Heart left ventricle (tissue), 16 donors: ENCODE data around the gene SLC38A10. TPM values are rescaled to one million over a fixed set of nuclear protein-coding genes. Genes with fewer than 3 reads are reported as not detected.

Experiments
- ATAC-seq, 4 donors: fragments of 200-7000 bp; cut with Tn5 transposase; one replicate each; pipeline ENCODE4 v1.9.1; 2020 to 2022; ENCODE audit warnings: moderate library complexity in 4 of 4, mild to moderate bottlenecking in 3 of 4, moderate number of reproducible peaks in 1 of 4
- DNase-seq, 5 donors: peaks; one replicate each; pipeline ENCODE4 v3.0.0-alpha.2; 2020
- H3K27ac ChIP-seq, 12 donors: fragments of 200-600 bp; sonication (generic) in 4 of 12; one replicate each; pipeline versions ENCODE4 v1.5.0 to v1.8.0; 2016 to 2022; ENCODE audit warnings: mild to moderate bottlenecking in 2 of 12
- H3K27me3 ChIP-seq, 9 donors: fragments of 200-600 bp; sonication (generic) in 2 of 9; one replicate each; pipeline versions ENCODE4 v1.5.1 to v1.8.0; 2016 to 2022; ENCODE audit warnings: mild to moderate bottlenecking in 3 of 9
- H3K36me3 ChIP-seq, 9 donors: fragments of 200-600 bp; sonication (generic) in 2 of 9; one replicate each; pipeline versions ENCODE4 v1.5.0 to v1.8.0; 2018 to 2022; ENCODE audit warnings: mild to moderate bottlenecking in 2 of 9
- H3K4me1 ChIP-seq, 12 donors: fragments of 200-600 bp; sonication (generic) in 4 of 12; one replicate each; pipeline versions ENCODE4 v1.5.0 to v1.8.0; 2016 to 2022; ENCODE audit warnings: mild to moderate bottlenecking in 3 of 12
- H3K4me3 ChIP-seq, 12 donors: fragments of 200-600 bp; sonication (generic) in 4 of 12; one replicate each; pipeline versions ENCODE4 v1.5.0 to v1.8.0; 2017 to 2022; ENCODE audit warnings: mild to moderate bottlenecking in 9 of 12, moderate library complexity in 4 of 12
- H3K9me3 ChIP-seq, 12 donors: fragments of 200-600 bp; sonication (generic) in 4 of 12; one replicate each; pipeline versions ENCODE4 v1.5.0 to v1.8.0; 2016 to 2022; ENCODE audit warnings: mild to moderate bottlenecking in 1 of 12
- POLR2A ChIP-seq, 2 donors: fragments of 450-650 bp; IDR thresholded peaks; one replicate each; pipeline ENCODE4 v1.6.1; 2017; ENCODE audit warnings: antibody characterized with exemption in 2 of 2, mild to moderate bottlenecking in 2 of 2, moderate library complexity in 2 of 2
- WGBS, 4 donors: extraction: QIAGEN DNeasy Blood & Tissue Kit in 2 of 4; methylation state at CpG; one replicate each; pipeline versions ENCODE4 v1.1.5 to v1.1.7; 2013 to 2018; 5-methylcytosine and 5-hydroxymethylcytosine counted together
- intact Hi-C, 10 donors: fragments of 100-400 bp; cut with DNase I; formaldehyde crosslinking; loops; one replicate each; pipeline versions ENCODE4 v1.11.1 to v1.14.2; 2022
- polyA plus RNA-seq, 2 donors: library from polyadenylated mRNA; stranded (reverse); fragments of 200-250 nt; gene quantifications; one replicate each; pipeline ENCODE4 v1.2.3, GENCODE V29; 2013
- total RNA-seq, 9 donors: library from RNA; depleted of rRNA in 2 of 9; stranded (reverse); fragments of >200 nt in 2 of 9; fragmentation: NEBNext Ultra II Directional in 3 of 9; extraction: Animal tissue kit (Norgen Biotek cat#: 25700) in 3 of 9; gene quantifications; one replicate each; pipeline versions ENCODE4 v1.1.0 to v1.2.4, GENCODE V29; 2016 to 2023
- TF ChIP-seq, protein P1 (sequence below), 12 donors: fragments of 200-600 bp; sonication (generic) in 4 of 12; IDR thresholded peaks; one replicate each; pipeline versions ENCODE4 v1.5.0 to v1.8.0; 2018 to 2022; ENCODE audit warnings: antibody characterized with exemption in 12 of 12, mild to moderate bottlenecking in 5 of 12
- donor health status: ischemic (EF 13 %, LVEDD 7.1; RV severe dilation, severe dysfunction).
- donor health status: healthy with polysubstance abuse.
- donor health status: DM: no; HTN: yes; CAD: no.
- donor health status: DM: no; HTN: no; CAD: no.
- donor health status: ischemic (EF 25% LVEDD 6.9; RV normal size, moderate dysfunction).
- donor health status: ischemic (EF 25% LVEDD 5.7; RV mildly dilated, moderate dysfunction).
- donor health status: healthy.
- donor health status: DM: yes; HTN: yes; CAD: no.
- donor health status: ischemic (EF 35%, LVEDD 5.7; RV mildly dilated, moderate dysfunction).
- donor health status: nonischemic (EF 11% LVEDD 7.7; RV severe dilation, severe dysfunction).
- donor health status: DM: yes; HTN: yes; CAD: no.
- donor health status: PGD.
- donor health status: ischemic (EF 29% LVEDD 5.4; RV normal size, mild dysfunction).
- donor health status: nonischemic (EF 23%, LVEDD 6.1; RV moderate dilation, normal function).

The SLC38A10 gene
- total and polyA plus RNA-seq, 11 donors, result 27.4 to 67.7 (median 46.7) TPM

DNA sequence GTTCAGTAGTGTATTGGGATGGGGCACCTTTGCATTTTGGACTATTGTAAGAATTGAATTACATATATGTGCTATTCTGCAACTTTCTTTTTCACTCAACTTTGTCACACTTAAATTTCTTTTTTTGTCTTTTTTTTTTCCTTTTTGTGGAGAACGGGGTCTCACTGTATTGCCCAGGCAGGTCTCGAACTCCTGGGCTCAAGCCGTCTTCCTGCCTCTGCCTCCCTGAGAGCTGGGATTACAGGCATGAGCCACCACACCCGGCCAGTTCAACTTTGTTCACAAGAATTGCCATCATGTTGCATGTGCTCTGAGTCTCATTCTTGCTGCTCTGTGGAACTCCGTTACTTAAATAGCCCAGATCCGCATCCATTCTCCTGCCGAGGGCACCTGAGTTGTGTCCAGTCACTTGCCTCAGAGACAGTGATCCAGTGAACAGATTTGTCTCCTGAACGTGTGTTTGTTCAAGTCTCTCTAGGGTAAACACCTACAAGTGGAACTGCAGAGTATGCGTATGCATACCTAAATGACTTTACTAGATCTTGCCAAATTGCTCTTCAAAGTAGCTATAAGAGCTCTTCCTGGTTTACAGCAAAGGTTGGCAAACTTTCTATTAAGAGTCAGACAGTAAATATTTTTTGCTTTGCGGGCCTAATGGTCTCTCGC lies 3.4 kb upstream of the SLC38A10 start:
- no peak for DNase-seq
- Histone ChIP-seq H3K4me3 (no peak overlapping the region), H3K27me3 (no peaks in the 10 kb centered on the region), H3K9me3 (no peaks in the 10 kb centered on the region), H3K36me3 (no peaks in the 10 kb centered on the region), H3K4me1 (peaks cover 6 to 33% (median 16%) of the 10 kb centered on the region in 12 donors), H3K27ac (no peak overlapping the region)
- ATAC-seq, result no peak
- 90 to 94% (median 91%) methylated on average over 11 of the region's 11 CpGs for WGBS, 4 donors
- TF ChIP-seq, protein P1, sequence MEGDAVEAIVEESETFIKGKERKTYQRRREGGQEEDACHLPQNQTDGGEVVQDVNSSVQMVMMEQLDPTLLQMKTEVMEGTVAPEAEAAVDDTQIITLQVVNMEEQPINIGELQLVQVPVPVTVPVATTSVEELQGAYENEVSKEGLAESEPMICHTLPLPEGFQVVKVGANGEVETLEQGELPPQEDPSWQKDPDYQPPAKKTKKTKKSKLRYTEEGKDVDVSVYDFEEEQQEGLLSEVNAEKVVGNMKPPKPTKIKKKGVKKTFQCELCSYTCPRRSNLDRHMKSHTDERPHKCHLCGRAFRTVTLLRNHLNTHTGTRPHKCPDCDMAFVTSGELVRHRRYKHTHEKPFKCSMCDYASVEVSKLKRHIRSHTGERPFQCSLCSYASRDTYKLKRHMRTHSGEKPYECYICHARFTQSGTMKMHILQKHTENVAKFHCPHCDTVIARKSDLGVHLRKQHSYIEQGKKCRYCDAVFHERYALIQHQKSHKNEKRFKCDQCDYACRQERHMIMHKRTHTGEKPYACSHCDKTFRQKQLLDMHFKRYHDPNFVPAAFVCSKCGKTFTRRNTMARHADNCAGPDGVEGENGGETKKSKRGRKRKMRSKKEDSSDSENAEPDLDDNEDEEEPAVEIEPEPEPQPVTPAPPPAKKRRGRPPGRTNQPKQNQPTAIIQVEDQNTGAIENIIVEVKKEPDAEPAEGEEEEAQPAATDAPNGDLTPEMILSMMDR (IDR thresholded peaks at IDR 0.05), result no peak
- TF ChIP-seq POLR2A (IDR thresholded peaks at IDR 0.05), result no peak
- intact Hi-C loops, result loop anchor here in 4 of 10 donors (5.0 to 10.0 kb wide), 4 partner anchors 96 to 186 kb away; partner anchors contain the start of gene BAHCC1 (in 2 of the 4)

DNA sequence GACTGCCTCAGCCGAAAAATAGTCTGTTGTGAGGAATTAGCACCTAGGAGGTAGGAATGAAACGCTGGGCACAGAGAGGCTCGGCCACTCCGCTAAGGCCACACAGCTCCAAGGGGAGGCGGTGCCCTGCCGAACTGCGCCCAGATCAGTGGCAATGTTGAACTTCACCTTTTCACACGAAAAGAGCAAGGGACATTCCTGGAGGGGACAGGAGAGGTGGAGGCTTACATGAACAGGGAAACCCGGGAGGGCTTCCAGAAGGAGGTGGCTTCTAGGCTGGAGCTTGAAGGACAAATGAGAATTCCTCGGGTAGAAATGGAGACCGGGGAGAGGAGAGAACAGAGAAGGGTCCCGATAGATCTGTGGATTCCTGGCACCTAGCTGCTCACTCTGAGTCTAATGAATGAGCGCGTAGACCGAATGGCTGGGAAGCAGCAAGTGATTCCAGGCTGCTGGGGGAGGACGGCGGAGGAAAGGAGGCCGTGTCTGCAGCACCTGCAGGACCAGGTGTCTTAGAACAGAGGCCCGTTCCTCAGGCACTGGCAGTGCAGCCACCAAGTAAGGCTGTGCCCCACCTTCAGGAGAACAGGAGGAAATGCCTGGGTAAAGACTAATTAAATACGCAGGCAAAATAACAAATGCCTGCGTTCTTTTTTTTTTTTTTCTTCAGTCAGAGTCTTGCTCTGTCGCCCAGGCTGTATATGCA lies 722 bp upstream of the SLC38A10 start:
- ATAC-seq (peak in 2 of 4 donors; percentile 15 to 33), DNase-seq (no peak)
- Histone ChIP-seq H3K27ac (peak overlapping the region; percentile 85 to 99 (median 96)), H3K4me3 (peak overlapping the region; percentile 57 to 97 (median 85)), H3K9me3 (no peaks in the 10 kb centered on the region), H3K4me1 (peaks cover 8 to 42% (median 31%) of the 10 kb centered on the region in 12 donors), H3K36me3 (no peaks in the 10 kb centered on the region), H3K27me3 (no peaks in the 10 kb centered on the region)
- WGBS, 4 donors, result 23 to 29% (median 25%) methylated on average over 22 of the region's 22 CpGs
- TF ChIP-seq, protein P1 (IDR thresholded peaks at IDR 0.05), result peak in 7 of 12 donors; percentile 12 to 41 (median 27)
- TF ChIP-seq POLR2A (IDR thresholded peaks at IDR 0.05), result no peak
- intact Hi-C loops, result loop anchor here in 8 of 10 donors (2.0 to 10.0 kb wide), 7 partner anchors 41 to 189 kb away; partner anchors contain the start of gene BAHCC1 (in 4 of the 8)

DNA sequence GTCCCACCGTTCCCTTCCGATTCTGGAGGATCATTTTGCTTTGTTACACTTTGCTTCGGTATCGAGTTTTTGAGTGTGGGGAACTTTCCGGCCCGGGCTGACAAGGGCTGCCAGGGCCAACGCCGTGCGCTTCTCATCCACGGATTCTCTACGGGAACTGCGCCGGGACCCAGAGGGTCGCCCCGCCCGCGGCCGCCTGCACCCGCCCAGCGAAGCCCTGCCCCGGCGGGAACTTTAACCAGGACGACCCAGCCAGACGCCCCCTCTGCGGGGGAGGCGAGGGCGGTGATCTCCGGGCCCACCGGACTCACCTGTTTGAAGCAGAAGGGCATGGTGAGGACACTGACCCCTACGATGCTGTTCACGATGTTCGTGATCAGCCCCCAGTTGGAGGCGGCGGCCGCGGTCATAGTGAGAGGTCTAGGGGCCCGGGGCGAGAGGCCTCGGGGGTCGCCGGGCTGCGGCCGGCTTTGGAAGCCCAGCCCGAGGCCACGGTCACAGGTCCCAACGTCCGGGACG lies 536 bp downstream of the SLC38A10 start:
- DNase-seq (peak in 2 of 5 donors; percentile 47 to 51), ATAC-seq (peak in 2 of 4 donors; percentile 25 to 40)
- WGBS, 4 donors, result 0 to 3% (median 2%) methylated on average over 24 to 48 of the region's 48 CpGs
- Histone ChIP-seq H3K4me3 (peak overlapping the region; percentile 57 to 97 (median 85)), H3K36me3 (peaks cover 0 to 3% (median 0%) of the 10 kb centered on the region in 9 donors), H3K27me3 (no peaks in the 10 kb centered on the region), H3K9me3 (no peaks in the 10 kb centered on the region), H3K27ac (peak overlapping the region; percentile 85 to 99 (median 96)), H3K4me1 (peaks cover 8 to 49% (median 31%) of the 10 kb centered on the region in 12 donors)
- intact Hi-C loops, result loop anchor here (2.0 to 10.0 kb wide), 12 partner anchors 37 to 190 kb away; partner anchors contain the start of gene BAHCC1 (in 4 of the 10)
- TF ChIP-seq, protein P1 (IDR thresholded peaks at IDR 0.05), result no peak
- no peak for TF ChIP-seq POLR2A (IDR thresholded peaks at IDR 0.05)
